ENCODE data around the gene NTM.

Gene NTM

DNA sequence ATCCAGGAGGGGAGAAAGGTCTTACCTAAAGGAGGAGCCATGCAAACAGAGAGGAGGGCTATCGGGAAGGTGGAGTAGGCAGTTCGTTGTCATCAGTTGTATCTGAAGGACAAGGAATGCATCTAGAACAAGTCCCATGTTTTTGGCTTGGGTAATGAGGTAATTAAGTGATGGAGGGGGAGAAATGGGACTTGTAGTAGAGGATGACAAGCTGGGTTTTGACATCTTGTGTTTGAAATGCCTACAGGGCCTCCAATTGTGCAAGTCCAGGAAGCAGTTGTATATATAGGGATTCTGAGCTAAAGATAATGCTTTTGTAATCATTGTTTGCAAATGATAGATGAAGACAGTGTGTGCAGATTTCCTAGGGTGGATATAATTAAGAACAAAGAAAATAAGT is 622.8 kb downstream of the NTM start:
- H3K27me3 ChIP-seq (ENCODE audit: insufficient read depth, low read depth, severe bottlenecking) = no peaks in the 10 kb centered on the region
- H3K36me3 ChIP-seq = no peaks in the 10 kb centered on the region
- H3K27ac ChIP-seq = no peak overlapping the region
- TF ChIP-seq CTCF (IDR thresholded peaks at IDR 0.05; ENCODE audit: low read depth, low read length) = no peak
- no peak overlapping the region for H3K4me3 ChIP-seq (ENCODE audit: low read depth, low read length)
- DNase-seq = no peak
- peaks cover 10% of the 10 kb centered on the region for H3K9me3 ChIP-seq (ENCODE audit: severe bottlenecking)

GRCh38 chr11:131998020-131998419 is 627.6 kb downstream of the NTM start:
- Histone ChIP-seq H3K27ac (no peak overlapping the region), H3K36me3 (no peaks in the 10 kb centered on the region), H3K9me3 (ENCODE audit: severe bottlenecking) (peaks cover 10% of the 10 kb centered on the region), H3K4me3 (ENCODE audit: low read depth, low read length) (no peak overlapping the region), H3K27me3 (ENCODE audit: insufficient read depth, low read depth, severe bottlenecking) (no peaks in the 10 kb centered on the region)
- no peak for DNase-seq
- no peak for TF ChIP-seq CTCF (IDR thresholded peaks at IDR 0.05; ENCODE audit: low read depth, low read length)

- H3K9me3 ChIP-seq (ENCODE audit: severe bottlenecking) = peaks cover 10% of the 10 kb centered on the region
- no peak overlapping the region for H3K4me3 ChIP-seq (ENCODE audit: low read depth, low read length)
- no peaks in the 10 kb centered on the region for H3K27me3 ChIP-seq (ENCODE audit: insufficient read depth, low read depth, severe bottlenecking)
- TF ChIP-seq CTCF (IDR thresholded peaks at IDR 0.05; ENCODE audit: low read depth, low read length) = no peak
- DNase-seq = no peak
- H3K36me3 ChIP-seq = no peaks in the 10 kb centered on the region
- no peak overlapping the region for H3K27ac ChIP-seq
These were observed 628.7 kb downstream of the NTM start for GRCh38 chr11:131999084-131999483.

DNA sequence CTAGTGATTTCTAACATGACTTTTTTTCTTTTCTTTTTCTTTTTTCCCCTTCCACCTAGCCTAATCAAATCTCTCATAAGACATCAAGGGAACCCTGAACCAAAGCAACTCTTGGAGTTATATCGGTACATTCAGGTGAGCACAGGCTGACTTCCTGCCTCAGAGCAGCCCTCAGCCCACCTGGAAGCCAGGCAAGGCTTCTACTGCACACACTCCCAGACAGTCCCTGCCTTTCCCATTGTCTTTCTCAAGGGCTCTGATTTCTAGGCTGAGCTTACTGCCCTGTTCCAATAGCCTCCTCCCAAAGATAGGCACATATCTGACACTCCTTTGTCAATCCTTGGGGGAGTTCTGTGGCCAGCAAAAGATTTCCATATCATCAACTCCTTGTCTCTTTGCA is 629.5 kb downstream of the NTM start:
- DNase-seq = no peak
- Histone ChIP-seq H3K27me3 (ENCODE audit: insufficient read depth, low read depth, severe bottlenecking) (no peaks in the 10 kb centered on the region), H3K27ac (no peak overlapping the region), H3K9me3 (ENCODE audit: severe bottlenecking) (peaks cover 10% of the 10 kb centered on the region), H3K4me3 (ENCODE audit: low read depth, low read length) (no peak overlapping the region), H3K36me3 (no peaks in the 10 kb centered on the region)
- no peak for TF ChIP-seq CTCF (IDR thresholded peaks at IDR 0.05; ENCODE audit: low read depth, low read length)

DNA sequence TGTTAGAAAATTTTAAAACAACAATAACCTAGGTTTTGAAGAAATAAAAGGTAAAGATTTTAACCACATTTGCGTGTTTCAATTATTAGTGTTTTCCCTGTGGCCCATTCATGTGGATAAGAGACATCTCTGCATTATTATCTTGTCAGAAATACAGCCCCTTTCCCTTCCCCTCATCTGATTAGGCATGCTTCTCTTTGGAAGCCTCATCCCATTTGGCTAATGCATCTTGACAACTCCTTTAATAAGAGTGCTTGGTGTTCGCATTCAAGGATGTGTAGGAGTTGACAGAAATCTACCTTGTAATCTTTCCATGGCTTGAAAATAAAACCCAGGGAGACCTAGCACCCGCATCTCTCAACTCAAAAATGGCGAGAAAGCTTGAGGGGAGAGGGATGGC is 635.5 kb downstream of the NTM start:
- Histone ChIP-seq H3K4me3 (ENCODE audit: low read depth, low read length) (no peak overlapping the region), H3K9me3 (ENCODE audit: severe bottlenecking) (no peaks in the 10 kb centered on the region), H3K27me3 (ENCODE audit: insufficient read depth, low read depth, severe bottlenecking) (no peaks in the 10 kb centered on the region), H3K27ac (no peak overlapping the region), H3K36me3 (no peaks in the 10 kb centered on the region)
- no peak for TF ChIP-seq CTCF (IDR thresholded peaks at IDR 0.05; ENCODE audit: low read depth, low read length)
- DNase-seq = no peak

- H3K9me3 ChIP-seq (ENCODE audit: severe bottlenecking) = no peaks in the 10 kb centered on the region
These were observed 636.6 kb downstream of the NTM start for GRCh38 chr11:132006884-132007580.

More at GRCh38 chr11:132006884-132007580, 636.6 kb downstream of the NTM start:
- H3K36me3 ChIP-seq = no peaks in the 10 kb centered on the region
- no peak overlapping the region for H3K4me3 ChIP-seq (ENCODE audit: low read depth, low read length)
- H3K27ac ChIP-seq = no peak overlapping the region
- H3K27me3 ChIP-seq (ENCODE audit: insufficient read depth, low read depth, severe bottlenecking) = no peaks in the 10 kb centered on the region
- DNase-seq = no peak
- no peak for TF ChIP-seq CTCF (IDR thresholded peaks at IDR 0.05; ENCODE audit: low read depth, low read length)

Measured in WERI-Rb-1 (cell line).